Left lung (tissue), 10 donors: ENCODE data around the gene HECTD2. TPM values are rescaled to one million over a fixed set of nuclear protein-coding genes. Genes with fewer than 3 reads are reported as not detected.
"Not testable (repeated sequence)": the region's sequence is repeated elsewhere in the genome, so short reads cannot be mapped to it uniquely, and the experiment has no call there.

ENCODE experiments used
- ATAC-seq: fragments of 200-7000 bp; cut with Tn5 transposase; one replicate; pipeline ENCODE4 v1.9.1; 2020; ENCODE audit warnings: moderate library complexity
- DNase-seq, 4 donors: peaks; one replicate each; pipeline ENCODE4 v3.0.0-alpha.2; 2013 to 2020
- H3K27ac ChIP-seq, 2 donors: fragments of 200-600 bp; sonication (generic) in 1 of 2; one replicate each; pipeline versions ENCODE4 v1.5.0 to v1.8.0; 2020 to 2021
- H3K27me3 ChIP-seq, 2 donors: fragments of 200-600 bp; sonication (generic) in 1 of 2; one replicate each; pipeline versions ENCODE4 v1.5.0 to v1.8.0; 2020 to 2021
- H3K36me3 ChIP-seq, 2 donors: fragments of 200-600 bp; sonication (generic) in 1 of 2; one replicate each; pipeline versions ENCODE4 v1.5.0 to v1.8.0; 2020 to 2021
- H3K4me1 ChIP-seq, 2 donors: fragments of 200-600 bp; one replicate each; pipeline ENCODE4 v1.8.0; 2021
- H3K4me3 ChIP-seq, 2 donors: fragments of 200-600 bp; sonication (generic) in 1 of 2; one replicate each; pipeline versions ENCODE4 v1.5.0 to v1.8.0; 2020 to 2021; ENCODE audit warnings: mild to moderate bottlenecking in 1 of 2
- H3K9me3 ChIP-seq, 2 donors: fragments of 200-600 bp; sonication (generic) in 1 of 2; one replicate each; pipeline versions ENCODE4 v1.5.0 to v1.8.0; 2020 to 2021
- CTCF ChIP-seq, 2 donors: fragments of 200-600 bp; sonication (generic) in 1 of 2; IDR thresholded peaks; one replicate each; pipeline versions ENCODE4 v1.5.0 to v1.8.0; 2021; ENCODE audit warnings: antibody characterized with exemption in 2 of 2
- intact Hi-C, 2 donors: fragments of 100-400 bp; cut with DNase I; formaldehyde crosslinking; loops; one replicate each; pipeline versions ENCODE4 v1.11.2 to v1.14.2; 2022
- polyA plus RNA-seq, 6 donors: library from polyadenylated mRNA; unstranded; fragments of 120-200 nt; gene quantifications; one replicate each; pipeline ENCODE4 v1.2.1, GENCODE V29; 2013; ENCODE audit not compliant: insufficient read length in 6 of 6
- total RNA-seq, 2 donors: library from RNA; stranded (reverse); fragmentation: NEBNext Ultra II Directional; extraction: Animal tissue kit (Norgen Biotek cat#: 25700); gene quantifications; one replicate each; pipeline ENCODE4 v1.2.1, GENCODE V29; 2021
- donor health status: DM: no; HTN: yes; CAD: no.
- donor health status: DM: no; HTN: no; CAD: no.

HECTD2 gene
- total and polyA plus RNA-seq, 8 donors, result 9.9 to 89.1 (median 74.7) TPM

DNA sequence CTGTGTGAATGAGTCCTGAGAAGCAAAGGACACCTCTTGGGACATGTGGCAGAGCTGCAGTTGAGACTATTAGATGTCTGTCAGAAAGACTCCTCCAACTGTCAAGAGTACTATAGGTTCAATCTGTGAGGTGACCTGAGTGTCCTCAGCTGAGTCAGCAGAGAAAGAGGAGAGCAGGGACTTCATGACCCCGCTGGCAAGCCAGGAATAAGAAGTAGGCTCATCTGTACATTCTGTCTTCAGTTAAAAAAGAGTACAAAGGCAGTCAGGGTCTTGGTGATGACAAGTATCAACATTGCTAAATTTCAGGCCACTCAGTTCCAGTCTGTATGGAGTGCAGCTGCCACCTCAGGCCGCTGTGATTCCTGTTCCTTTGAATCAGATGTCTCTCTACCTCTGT lies 25.1 kb downstream of the HECTD2 start:
- peaks cover 0 to 4% of the 10 kb centered on the region in 2 donors for H3K9me3 ChIP-seq
- no peaks in the 10 kb centered on the region for H3K4me1 ChIP-seq
- intact Hi-C loops, result no loop called here
- H3K27me3 ChIP-seq, result no peaks in the 10 kb centered on the region
- no peak overlapping the region for H3K4me3 ChIP-seq
- no peak for TF ChIP-seq CTCF (IDR thresholded peaks at IDR 0.05)
- ATAC-seq (no peak), DNase-seq (no peak)
- H3K27ac ChIP-seq, result no peak overlapping the region
- H3K36me3 ChIP-seq, result peaks cover 0 to 8% of the 10 kb centered on the region in 2 donors

DNA sequence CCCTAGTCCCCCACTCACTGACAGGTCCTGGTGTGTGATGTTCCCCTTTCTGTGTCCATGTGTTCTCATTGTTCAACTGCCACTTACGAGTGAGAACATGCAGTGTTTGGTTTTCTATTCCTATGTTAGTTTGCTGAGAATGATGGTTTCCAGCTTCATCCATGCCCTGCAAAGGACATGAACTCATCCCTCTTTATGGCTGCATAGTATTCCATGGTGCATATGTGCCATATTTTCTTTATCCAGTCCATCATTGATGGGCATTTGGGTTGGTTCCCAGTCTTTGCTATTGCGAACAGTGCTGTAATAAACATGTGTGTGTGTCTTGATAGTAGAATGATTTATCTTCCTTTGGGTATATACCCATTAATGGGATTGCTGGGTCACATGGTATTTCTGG lies 28.1 kb downstream of the HECTD2 start:
- H3K27me3 ChIP-seq, H3K4me3 ChIP-seq, ATAC-seq, DNase-seq, H3K9me3 ChIP-seq, H3K36me3 ChIP-seq, H3K4me1 ChIP-seq, intact Hi-C loops, H3K27ac ChIP-seq: not testable (repeated sequence)

DNA sequence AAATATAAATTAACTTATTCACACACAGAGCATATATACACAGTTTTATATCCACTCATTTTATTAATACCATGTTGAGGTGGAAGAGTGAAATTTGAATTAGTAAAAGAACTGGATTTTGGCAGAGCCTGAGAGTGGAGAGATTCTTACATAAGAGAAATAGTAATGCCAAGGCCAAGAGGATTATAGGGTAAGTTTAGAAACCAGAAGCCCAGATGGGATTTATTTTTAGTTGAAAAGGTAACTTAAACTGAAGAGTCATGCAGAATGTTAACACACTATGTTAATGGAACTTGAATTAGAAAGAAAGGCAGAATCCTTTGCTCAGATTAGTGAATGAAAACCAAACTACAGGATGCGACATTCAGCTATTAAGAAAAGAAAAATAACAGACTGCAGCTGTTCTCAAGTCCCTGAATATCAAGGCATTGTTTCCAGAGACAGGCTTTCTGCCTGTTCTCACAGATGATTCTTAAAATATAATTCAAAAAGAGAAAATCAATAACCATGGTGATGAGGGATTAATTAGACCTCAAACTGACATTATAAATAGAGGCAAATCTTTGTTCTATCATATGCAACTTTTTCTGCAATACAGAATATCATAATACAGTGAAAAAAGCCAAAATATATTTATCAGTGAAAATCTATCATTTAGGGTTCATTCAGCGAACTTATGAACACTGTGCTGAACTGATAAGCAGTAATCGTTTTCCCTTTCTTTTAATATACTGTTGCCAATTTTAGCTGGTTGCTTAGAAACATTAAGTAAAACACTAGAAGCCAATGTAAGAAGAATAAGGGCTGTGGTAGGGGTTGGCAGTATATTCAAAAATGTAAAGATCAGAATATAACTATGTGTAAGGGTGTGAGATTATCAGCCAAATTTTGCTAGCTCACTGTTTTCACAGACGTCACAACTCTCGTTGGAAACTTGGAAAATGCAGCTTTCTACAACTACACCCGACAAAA lies 34.4 kb downstream of the HECTD2 start:
- ATAC-seq, result no peak
- H3K36me3 ChIP-seq, result no peaks in the 10 kb centered on the region
- H3K27ac ChIP-seq, result no peak overlapping the region
- no peak for TF ChIP-seq CTCF (IDR thresholded peaks at IDR 0.05)
- no peaks in the 10 kb centered on the region for H3K27me3 ChIP-seq
- no peak overlapping the region for H3K4me3 ChIP-seq
- peaks cover 0 to 4% of the 10 kb centered on the region in 2 donors for H3K9me3 ChIP-seq
- peak in 2 of 4 donors; percentile 65 to 67 for DNase-seq
- H3K4me1 ChIP-seq, result no peaks in the 10 kb centered on the region
- intact Hi-C loops, result no loop called here

DNA sequence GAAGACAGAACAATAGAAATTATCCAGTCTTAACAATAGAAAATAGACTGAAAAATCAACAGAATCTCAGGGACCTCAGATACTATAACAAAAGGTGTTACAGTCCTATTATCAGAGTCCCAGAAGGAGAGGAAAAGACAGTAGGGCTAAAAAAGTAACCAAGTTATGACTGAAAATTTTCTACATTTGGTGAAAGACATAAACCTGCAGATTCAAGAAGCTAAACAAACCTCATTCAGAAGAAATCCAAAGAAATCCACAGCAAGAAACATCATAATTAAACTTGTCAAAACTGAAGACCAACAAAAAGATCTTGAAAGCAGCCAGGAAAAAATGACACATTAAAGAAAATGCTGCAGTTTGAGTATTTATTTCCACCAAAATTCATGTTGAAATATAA lies 41.9 kb downstream of the HECTD2 start:
- no peaks in the 10 kb centered on the region for H3K27me3 ChIP-seq
- no peak for ATAC-seq
- no peaks in the 10 kb centered on the region for H3K36me3 ChIP-seq
- intact Hi-C loops, result no loop called here
- H3K4me1 ChIP-seq, result no peaks in the 10 kb centered on the region
- no peak for TF ChIP-seq CTCF (IDR thresholded peaks at IDR 0.05)
- H3K4me3 ChIP-seq, result no peak overlapping the region
- H3K27ac ChIP-seq, result no peak overlapping the region
- no peak for DNase-seq
- peaks cover 0 to 50% of the 10 kb centered on the region in 2 donors for H3K9me3 ChIP-seq

DNA sequence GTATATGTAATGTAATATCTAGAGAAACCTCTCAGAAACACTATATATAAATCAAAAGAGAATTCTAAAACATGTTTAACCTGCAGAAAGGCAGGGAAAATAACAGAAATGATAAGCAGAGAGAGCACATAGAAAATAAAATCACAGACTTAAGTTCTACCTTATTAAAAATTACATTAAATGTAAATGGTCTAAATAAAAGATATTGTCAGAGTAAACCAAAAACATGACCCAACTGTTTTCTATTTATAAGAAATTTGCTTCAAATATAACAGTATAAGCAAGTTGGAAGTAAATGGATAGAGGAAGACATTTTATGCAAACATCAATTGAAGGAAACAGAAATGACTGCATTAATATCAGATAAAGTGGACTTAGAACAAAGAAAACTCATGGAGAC lies 43.4 kb downstream of the HECTD2 start:
- H3K4me1 ChIP-seq, result no peaks in the 10 kb centered on the region
- peaks cover 0 to 50% of the 10 kb centered on the region in 2 donors for H3K9me3 ChIP-seq
- no peak for ATAC-seq
- H3K4me3 ChIP-seq, result no peak overlapping the region
- intact Hi-C loops, result no loop called here
- no peak overlapping the region for H3K27ac ChIP-seq
- no peaks in the 10 kb centered on the region for H3K27me3 ChIP-seq
- no peaks in the 10 kb centered on the region for H3K36me3 ChIP-seq
- DNase-seq, result no peak
- TF ChIP-seq CTCF (IDR thresholded peaks at IDR 0.05), result no peak

GRCh38 chr10:91455135-91455534 lies 45.0 kb downstream of the HECTD2 start:
- H3K27ac ChIP-seq, H3K4me1 ChIP-seq, DNase-seq, intact Hi-C loops, ATAC-seq, H3K4me3 ChIP-seq, H3K36me3 ChIP-seq, H3K27me3 ChIP-seq: not testable (repeated sequence)
- H3K9me3 ChIP-seq, result peaks cover 0 to 42% of the 10 kb centered on the region in 2 donors
